Heart left ventricle (tissue), 16 donors: ENCODE results near the gene TRIP11. TPM values are rescaled to one million over a fixed set of nuclear protein-coding genes. Genes with fewer than 3 reads are reported as not detected.

Experiments used
- ATAC-seq, 4 donors: fragments of 200-7000 bp; cut with Tn5 transposase; one replicate each; pipeline ENCODE4 v1.9.1; 2020 to 2022; ENCODE audit warnings: moderate library complexity in 4 of 4, mild to moderate bottlenecking in 3 of 4, moderate number of reproducible peaks in 1 of 4
- DNase-seq, 5 donors: peaks; one replicate each; pipeline ENCODE4 v3.0.0-alpha.2; 2020
- H3K27ac ChIP-seq, 12 donors: fragments of 200-600 bp; sonication (generic) in 4 of 12; one replicate each; pipeline versions ENCODE4 v1.5.0 to v1.8.0; 2016 to 2022; ENCODE audit warnings: mild to moderate bottlenecking in 2 of 12
- H3K27me3 ChIP-seq, 9 donors: fragments of 200-600 bp; sonication (generic) in 2 of 9; one replicate each; pipeline versions ENCODE4 v1.5.1 to v1.8.0; 2016 to 2022; ENCODE audit warnings: mild to moderate bottlenecking in 3 of 9
- H3K36me3 ChIP-seq, 9 donors: fragments of 200-600 bp; sonication (generic) in 2 of 9; one replicate each; pipeline versions ENCODE4 v1.5.0 to v1.8.0; 2018 to 2022; ENCODE audit warnings: mild to moderate bottlenecking in 2 of 9
- H3K4me1 ChIP-seq, 12 donors: fragments of 200-600 bp; sonication (generic) in 4 of 12; one replicate each; pipeline versions ENCODE4 v1.5.0 to v1.8.0; 2016 to 2022; ENCODE audit warnings: mild to moderate bottlenecking in 3 of 12
- H3K4me3 ChIP-seq, 12 donors: fragments of 200-600 bp; sonication (generic) in 4 of 12; one replicate each; pipeline versions ENCODE4 v1.5.0 to v1.8.0; 2017 to 2022; ENCODE audit warnings: mild to moderate bottlenecking in 9 of 12, moderate library complexity in 4 of 12
- H3K9me3 ChIP-seq, 12 donors: fragments of 200-600 bp; sonication (generic) in 4 of 12; one replicate each; pipeline versions ENCODE4 v1.5.0 to v1.8.0; 2016 to 2022; ENCODE audit warnings: mild to moderate bottlenecking in 1 of 12
- POLR2A ChIP-seq, 2 donors: fragments of 450-650 bp; IDR thresholded peaks; one replicate each; pipeline ENCODE4 v1.6.1; 2017; ENCODE audit warnings: antibody characterized with exemption in 2 of 2, mild to moderate bottlenecking in 2 of 2, moderate library complexity in 2 of 2
- WGBS, 4 donors: extraction: QIAGEN DNeasy Blood & Tissue Kit in 2 of 4; methylation state at CpG; one replicate each; pipeline versions ENCODE4 v1.1.5 to v1.1.7; 2013 to 2018; 5-methylcytosine and 5-hydroxymethylcytosine counted together
- intact Hi-C, 10 donors: fragments of 100-400 bp; cut with DNase I; formaldehyde crosslinking; loops; one replicate each; pipeline versions ENCODE4 v1.11.1 to v1.14.2; 2022
- polyA plus RNA-seq, 2 donors: library from polyadenylated mRNA; stranded (reverse); fragments of 200-250 nt; gene quantifications; one replicate each; pipeline ENCODE4 v1.2.3, GENCODE V29; 2013
- total RNA-seq, 9 donors: library from RNA; depleted of rRNA in 2 of 9; stranded (reverse); fragments of >200 nt in 2 of 9; fragmentation: NEBNext Ultra II Directional in 3 of 9; extraction: Animal tissue kit (Norgen Biotek cat#: 25700) in 3 of 9; gene quantifications; one replicate each; pipeline versions ENCODE4 v1.1.0 to v1.2.4, GENCODE V29; 2016 to 2023
- TF ChIP-seq, protein P1 (sequence below), 12 donors: fragments of 200-600 bp; sonication (generic) in 4 of 12; IDR thresholded peaks; one replicate each; pipeline versions ENCODE4 v1.5.0 to v1.8.0; 2018 to 2022; ENCODE audit warnings: antibody characterized with exemption in 12 of 12, mild to moderate bottlenecking in 5 of 12
- donor health status: ischemic (EF 13 %, LVEDD 7.1; RV severe dilation, severe dysfunction).
- donor health status: healthy with polysubstance abuse.
- donor health status: DM: no; HTN: yes; CAD: no.
- donor health status: DM: no; HTN: no; CAD: no.
- donor health status: ischemic (EF 25% LVEDD 6.9; RV normal size, moderate dysfunction).
- donor health status: ischemic (EF 25% LVEDD 5.7; RV mildly dilated, moderate dysfunction).
- donor health status: healthy.
- donor health status: DM: yes; HTN: yes; CAD: no.
- donor health status: ischemic (EF 35%, LVEDD 5.7; RV mildly dilated, moderate dysfunction).
- donor health status: nonischemic (EF 11% LVEDD 7.7; RV severe dilation, severe dysfunction).
- donor health status: DM: yes; HTN: yes; CAD: no.
- donor health status: PGD.
- donor health status: ischemic (EF 29% LVEDD 5.4; RV normal size, mild dysfunction).
- donor health status: nonischemic (EF 23%, LVEDD 6.1; RV moderate dilation, normal function).

TRIP11 gene
- total and polyA plus RNA-seq, 11 donors = 4.8 to 68.6 (median 48.7) TPM

DNA sequence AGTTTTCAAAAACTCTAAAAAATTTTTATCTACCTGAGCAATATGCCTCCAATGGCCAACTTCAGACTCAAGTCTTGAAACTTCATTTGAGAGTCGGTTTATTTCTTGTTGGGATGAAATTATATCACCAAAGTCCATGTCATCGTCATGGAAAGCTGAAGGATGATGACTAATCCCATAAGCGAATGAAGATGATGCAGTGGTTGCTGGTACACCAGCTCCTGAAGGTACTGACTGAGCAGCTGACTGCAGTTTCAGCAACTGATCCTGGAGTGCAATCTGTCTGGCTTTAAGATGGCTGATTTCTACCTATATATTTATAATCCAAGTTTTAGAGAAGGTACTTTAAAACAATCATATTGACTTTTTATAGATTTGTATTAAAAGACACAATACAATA, 18.3 kb downstream of the TRIP11 start:
- Histone ChIP-seq H3K36me3 (peaks cover 0 to 98% (median 80%) of the 10 kb centered on the region in 9 donors), H3K9me3 (no peaks in the 10 kb centered on the region), H3K4me1 (no peaks in the 10 kb centered on the region), H3K4me3 (no peak overlapping the region), H3K27ac (no peak overlapping the region), H3K27me3 (no peaks in the 10 kb centered on the region)
- WGBS, 4 donors = 93 to 97% (median 95%) methylated on average over 3 of the region's 3 CpGs
- DNase-seq = no peak
- TF ChIP-seq, protein P1, sequence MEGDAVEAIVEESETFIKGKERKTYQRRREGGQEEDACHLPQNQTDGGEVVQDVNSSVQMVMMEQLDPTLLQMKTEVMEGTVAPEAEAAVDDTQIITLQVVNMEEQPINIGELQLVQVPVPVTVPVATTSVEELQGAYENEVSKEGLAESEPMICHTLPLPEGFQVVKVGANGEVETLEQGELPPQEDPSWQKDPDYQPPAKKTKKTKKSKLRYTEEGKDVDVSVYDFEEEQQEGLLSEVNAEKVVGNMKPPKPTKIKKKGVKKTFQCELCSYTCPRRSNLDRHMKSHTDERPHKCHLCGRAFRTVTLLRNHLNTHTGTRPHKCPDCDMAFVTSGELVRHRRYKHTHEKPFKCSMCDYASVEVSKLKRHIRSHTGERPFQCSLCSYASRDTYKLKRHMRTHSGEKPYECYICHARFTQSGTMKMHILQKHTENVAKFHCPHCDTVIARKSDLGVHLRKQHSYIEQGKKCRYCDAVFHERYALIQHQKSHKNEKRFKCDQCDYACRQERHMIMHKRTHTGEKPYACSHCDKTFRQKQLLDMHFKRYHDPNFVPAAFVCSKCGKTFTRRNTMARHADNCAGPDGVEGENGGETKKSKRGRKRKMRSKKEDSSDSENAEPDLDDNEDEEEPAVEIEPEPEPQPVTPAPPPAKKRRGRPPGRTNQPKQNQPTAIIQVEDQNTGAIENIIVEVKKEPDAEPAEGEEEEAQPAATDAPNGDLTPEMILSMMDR (IDR thresholded peaks at IDR 0.05) = no peak
- no peak for TF ChIP-seq POLR2A (IDR thresholded peaks at IDR 0.05)
- intact Hi-C loops = no loop called here
- no peak for ATAC-seq

DNA sequence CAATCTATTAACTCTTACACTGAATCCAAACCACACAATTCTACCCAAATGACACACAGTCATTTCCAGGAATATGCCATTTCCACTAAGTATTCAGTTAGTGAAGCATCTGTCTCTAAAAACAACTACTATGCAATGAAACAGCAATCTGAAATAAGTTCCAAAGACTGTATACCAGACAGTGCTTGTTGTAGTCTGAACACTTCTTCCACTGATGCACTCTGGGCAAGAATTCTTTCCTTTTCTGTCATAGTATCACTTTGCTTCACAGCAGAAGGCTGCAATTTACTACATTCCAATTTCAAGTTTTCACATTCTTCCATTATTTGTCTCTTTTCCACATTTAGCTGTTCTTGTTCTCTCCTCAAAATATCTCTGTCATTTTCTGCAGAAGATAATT, 25.8 kb downstream of the TRIP11 start:
- no peak for DNase-seq
- no peak for ATAC-seq
- peaks cover 0 to 3% (median 0%) of the 10 kb centered on the region in 12 donors for H3K4me1 ChIP-seq
- no peaks in the 10 kb centered on the region for H3K9me3 ChIP-seq
- H3K36me3 ChIP-seq = peaks cover 0 to 98% (median 93%) of the 10 kb centered on the region in 9 donors
- H3K27ac ChIP-seq = no peak overlapping the region
- intact Hi-C loops = no loop called here
- TF ChIP-seq, protein P1 (IDR thresholded peaks at IDR 0.05) = no peak
- no peak for TF ChIP-seq POLR2A (IDR thresholded peaks at IDR 0.05)
- H3K4me3 ChIP-seq = no peak overlapping the region
- H3K27me3 ChIP-seq = no peaks in the 10 kb centered on the region

DNA sequence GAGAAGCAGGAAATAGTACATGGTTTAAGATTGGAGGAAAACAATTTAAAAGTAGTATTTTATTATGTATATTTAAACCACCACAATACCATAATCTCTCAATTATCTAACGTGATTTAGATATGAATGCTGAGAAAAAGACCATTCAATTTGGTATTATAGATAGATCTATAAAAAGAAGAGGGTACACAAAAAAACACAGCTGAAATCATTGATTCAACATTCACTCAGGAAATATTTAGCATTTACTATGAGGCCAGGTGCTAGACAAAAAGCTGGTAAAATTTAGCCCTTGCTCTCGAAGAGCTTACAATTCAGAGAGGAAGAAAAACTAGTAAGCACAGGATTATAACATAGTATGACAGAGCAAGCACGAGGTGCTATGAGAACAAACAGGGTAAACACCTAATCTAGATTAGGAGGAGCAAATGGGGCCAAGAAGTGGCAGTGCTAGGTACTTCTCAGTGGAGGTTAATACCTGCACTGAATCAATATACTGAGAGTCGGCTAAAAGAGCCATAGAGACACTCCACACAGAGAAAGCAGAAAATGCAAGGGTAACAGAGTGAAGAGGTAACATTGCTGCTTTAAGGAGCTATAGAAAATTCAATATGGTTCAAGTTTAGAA, 27.6 kb downstream of the TRIP11 start:
- no peak for DNase-seq
- Histone ChIP-seq H3K27me3 (no peaks in the 10 kb centered on the region), H3K27ac (no peak overlapping the region), H3K36me3 (peaks cover 0 to 100% (median 97%) of the 10 kb centered on the region in 9 donors), H3K4me1 (peaks cover 0 to 3% (median 0%) of the 10 kb centered on the region in 12 donors), H3K4me3 (no peak overlapping the region), H3K9me3 (no peaks in the 10 kb centered on the region)
- ATAC-seq = no peak
- intact Hi-C loops = no loop called here
- TF ChIP-seq, protein P1 (IDR thresholded peaks at IDR 0.05) = no peak
- TF ChIP-seq POLR2A (IDR thresholded peaks at IDR 0.05) = no peak
- 79 to 87% (median 84%) methylated on average over 4 of the region's 4 CpGs for WGBS, 4 donors

DNA sequence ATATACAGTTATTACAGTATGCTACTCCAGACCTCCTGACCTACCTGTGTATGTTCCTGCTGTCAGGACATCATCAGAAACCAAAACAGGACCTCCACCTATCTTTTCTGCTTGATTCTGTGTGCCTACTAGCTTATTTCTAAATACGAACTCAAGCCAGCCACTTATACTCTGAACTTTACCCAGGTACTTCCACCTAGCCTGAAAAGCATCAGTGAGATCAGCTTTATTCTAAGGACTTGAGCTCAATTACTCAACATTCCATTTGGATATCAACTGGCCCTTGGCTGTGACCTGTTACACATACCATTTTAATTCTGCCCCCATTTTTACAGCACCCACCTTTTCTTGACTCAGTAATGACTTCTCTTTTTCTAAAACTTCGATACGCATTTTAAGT, 29.2 kb downstream of the TRIP11 start:
- Histone ChIP-seq H3K36me3 (peaks cover 0 to 100% (median 97%) of the 10 kb centered on the region in 9 donors), H3K27me3 (no peaks in the 10 kb centered on the region)

More for the DNA sequence above, 29.2 kb downstream of the TRIP11 start:
- H3K9me3 ChIP-seq = no peaks in the 10 kb centered on the region
- intact Hi-C loops = no loop called here
- WGBS, 4 donors = 97 to 99% (median 98%) methylated on average over 3 of the region's 3 CpGs
- H3K27ac ChIP-seq = no peak overlapping the region
- peaks cover 0 to 3% (median 0%) of the 10 kb centered on the region in 12 donors for H3K4me1 ChIP-seq
- TF ChIP-seq POLR2A (IDR thresholded peaks at IDR 0.05) = no peak
- TF ChIP-seq, protein P1 (IDR thresholded peaks at IDR 0.05) = no peak
- H3K4me3 ChIP-seq = no peak overlapping the region
- ATAC-seq (no peak), DNase-seq (no peak)
